Omental fat pad (tissue), 4 donors: Measurements from ENCODE around the gene SYNJ2. TPM values are rescaled to one million over a fixed set of nuclear protein-coding genes. Genes with fewer than 3 reads are reported as not detected.

Experiments
- ATAC-seq: fragments of 150-250 bp; one replicate; pipeline ENCODE4 v1.9.1; 2016; ENCODE audit warnings: mild to moderate bottlenecking, moderate library complexity; ENCODE audit not compliant: low FRiP score
- DNase-seq: peaks from one replicate; pipeline ENCODE4 v3.0.0-alpha.2; 2019; ENCODE audit warnings: low spot score
- CTCF ChIP-seq, 3 donors: fragments of 450-650 bp; IDR thresholded peaks; one replicate each; pipeline ENCODE4 v1.5.1; 2016 to 2017; ENCODE audit warnings: antibody characterized with exemption in 3 of 3, mild to moderate bottlenecking in 3 of 3, moderate library complexity in 2 of 3
- total RNA-seq, 4 donors: library from RNA; depleted of rRNA; stranded (reverse); fragments of >200 nt; gene quantifications; one replicate each; pipeline ENCODE4 v1.1.0, GENCODE V29; 2016

Gene SYNJ2
- total RNA-seq, 4 donors from 2014 or later: 2.3 to 27.6 (median 6.4) TPM

DNA sequence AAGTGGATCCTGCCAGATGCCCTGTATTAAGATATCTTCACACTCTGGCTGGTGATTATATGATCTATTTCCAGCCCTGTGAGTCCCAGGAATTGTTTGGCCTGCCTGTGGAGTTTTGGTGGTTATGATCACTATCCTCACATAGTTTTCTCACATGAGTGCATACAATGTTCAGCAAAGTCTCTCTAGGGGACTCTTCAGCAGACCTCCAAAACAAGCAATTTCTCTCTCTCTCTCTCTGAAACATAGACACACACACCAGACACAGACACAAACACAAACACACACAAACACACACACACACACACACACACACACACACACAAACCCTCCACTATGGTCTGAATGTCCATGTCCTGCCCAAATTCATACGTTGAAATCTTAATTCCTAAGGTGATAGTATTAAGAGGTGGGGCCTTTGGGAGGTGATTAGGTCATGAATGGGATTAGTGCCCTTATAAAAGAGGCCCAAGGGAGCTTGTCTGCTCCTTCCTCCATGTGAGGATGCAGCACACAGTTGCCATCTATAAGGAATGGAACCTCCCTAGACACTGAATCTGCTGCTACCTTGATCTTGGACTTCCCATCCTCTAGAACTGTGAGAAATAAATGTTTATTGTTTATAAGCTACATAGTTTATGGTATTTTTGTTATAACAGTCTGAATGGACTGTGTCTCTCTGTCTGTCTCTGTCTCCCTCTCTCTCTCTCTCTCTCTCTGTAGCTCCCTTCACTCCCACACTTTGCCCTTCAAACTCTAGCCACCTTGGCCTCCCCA, 22.0 kb upstream of the SYNJ2 start:
- no peak for ATAC-seq

DNA sequence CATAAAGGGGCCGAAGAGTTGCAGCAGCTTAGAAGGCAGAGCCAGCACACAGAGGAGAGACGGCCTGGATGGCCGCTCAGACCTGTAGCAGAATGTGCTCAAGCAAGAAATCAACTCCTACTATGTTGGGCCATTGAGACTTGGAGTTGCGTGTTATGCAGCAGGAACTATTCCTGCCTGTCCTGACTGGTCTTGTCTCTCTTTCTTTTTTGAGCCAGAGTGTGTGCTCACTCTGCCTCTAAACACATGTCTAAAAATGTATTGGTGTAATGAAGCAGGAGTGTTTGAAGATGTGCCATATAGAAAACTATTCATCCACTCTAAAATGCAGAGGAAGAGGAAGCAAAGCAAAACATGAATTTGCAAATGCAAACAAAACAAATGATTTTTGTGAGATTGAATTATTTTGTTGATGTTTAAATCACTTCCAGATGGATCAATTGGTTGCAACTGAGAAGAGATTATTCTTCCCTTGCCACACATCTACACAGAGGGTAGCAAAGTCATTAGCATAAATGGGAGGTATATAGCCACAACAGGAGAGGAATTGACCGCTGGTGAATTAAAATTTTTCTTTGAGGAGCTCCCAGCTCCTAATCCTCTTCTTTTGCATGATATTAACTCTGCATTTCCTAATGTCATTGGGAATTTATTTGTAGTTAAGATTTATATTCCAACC, 20.4 kb upstream of the SYNJ2 start:
- no peak for TF ChIP-seq CTCF (IDR thresholded peaks at IDR 0.05)
- DNase-seq (no peak), ATAC-seq (no peak)

More for the DNA sequence above, 22.0 kb upstream of the SYNJ2 start:
- no peak for TF ChIP-seq CTCF (IDR thresholded peaks at IDR 0.05)
- DNase-seq: no peak

GRCh38 chr6:157961832-157962575, 19.7 kb upstream of the SYNJ2 start:
- no peak for TF ChIP-seq CTCF (IDR thresholded peaks at IDR 0.05)
- DNase-seq (no peak), ATAC-seq (no peak)

DNA sequence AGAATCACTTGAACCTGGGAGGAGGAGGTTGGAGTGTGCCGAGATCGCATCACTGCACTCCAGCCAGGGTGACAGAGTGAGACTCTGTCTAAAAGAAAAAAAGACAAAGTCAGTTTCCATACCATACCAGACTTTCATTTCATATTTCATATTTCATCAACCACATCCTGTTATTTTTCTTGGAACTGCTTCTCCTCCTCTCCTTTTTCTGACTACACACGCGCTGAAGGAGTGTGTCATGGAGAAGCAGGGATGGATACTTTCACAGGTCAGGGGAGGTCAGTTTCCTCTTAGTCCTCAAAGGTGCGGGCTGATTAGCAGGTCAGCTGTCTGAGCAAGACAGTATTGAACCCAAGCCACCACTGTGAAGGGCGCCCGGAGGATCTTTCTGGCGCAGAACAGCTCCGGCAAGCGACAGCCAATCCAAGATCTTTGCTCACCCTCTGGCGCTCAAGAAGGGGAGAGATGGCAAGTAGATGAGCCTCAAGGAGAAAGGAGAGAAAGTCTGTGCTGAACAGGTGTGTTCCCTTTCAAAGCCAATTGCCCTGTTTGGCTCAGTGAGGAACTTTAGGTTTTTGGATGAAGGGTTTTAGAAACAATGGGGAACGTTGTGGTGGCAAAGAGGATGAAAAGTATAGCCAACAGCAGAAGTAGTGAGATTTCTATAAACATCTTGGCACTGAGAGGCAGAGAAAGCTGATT, 18.9 kb upstream of the SYNJ2 start:
- ATAC-seq (no peak), DNase-seq (no peak)
- no peak for TF ChIP-seq CTCF (IDR thresholded peaks at IDR 0.05)

- no peak for DNase-seq
- no peak for TF ChIP-seq CTCF (IDR thresholded peaks at IDR 0.05)
- ATAC-seq: no peak
Measured at GRCh38 chr6:157964100-157964499, 17.6 kb upstream of the SYNJ2 start.

DNA sequence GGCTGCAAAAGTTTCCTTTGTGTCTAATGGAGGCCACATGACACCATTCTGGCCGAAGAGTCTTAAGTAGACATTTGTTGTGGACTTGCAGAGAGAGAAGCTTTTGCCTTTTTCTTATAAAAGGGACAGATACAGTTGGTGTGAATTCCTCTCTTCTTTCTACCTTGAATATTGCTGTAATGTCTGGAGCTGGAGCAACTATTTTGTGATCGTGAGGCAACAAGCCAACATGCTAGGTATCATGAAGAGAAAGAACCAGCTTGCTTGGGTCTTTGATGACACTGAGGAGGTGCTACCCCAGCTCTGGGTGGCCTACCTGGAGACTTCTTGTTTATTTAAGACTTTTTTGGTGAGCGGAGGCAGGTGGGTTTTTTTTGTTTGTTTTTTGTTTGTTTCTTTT, 16.3 kb upstream of the SYNJ2 start:
- DNase-seq (no peak), ATAC-seq (no peak)
- no peak for TF ChIP-seq CTCF (IDR thresholded peaks at IDR 0.05)
